GM10266 (cell line): ENCODE data around the gene PITPNM3.

Source experiments
- DNase-seq: peaks from one replicate; pipeline ENCODE4 v3.0.0; 2012; ENCODE audit errors: extremely low spot score
- TF ChIP-seq, protein P1 (sequence below): IDR thresholded peaks from 2 replicates; pipeline ENCODE4 v1.5.1; 2012; ENCODE audit warnings: mild to moderate bottlenecking, low read depth; ENCODE audit not compliant: control insufficient read depth, insufficient read depth; ENCODE audit errors: missing control alignments

The PITPNM3 gene

GRCh38 chr17:6498901-6499540 lies 57.3 kb downstream of the PITPNM3 start:
- no peak for DNase-seq
- TF ChIP-seq, protein P1, sequence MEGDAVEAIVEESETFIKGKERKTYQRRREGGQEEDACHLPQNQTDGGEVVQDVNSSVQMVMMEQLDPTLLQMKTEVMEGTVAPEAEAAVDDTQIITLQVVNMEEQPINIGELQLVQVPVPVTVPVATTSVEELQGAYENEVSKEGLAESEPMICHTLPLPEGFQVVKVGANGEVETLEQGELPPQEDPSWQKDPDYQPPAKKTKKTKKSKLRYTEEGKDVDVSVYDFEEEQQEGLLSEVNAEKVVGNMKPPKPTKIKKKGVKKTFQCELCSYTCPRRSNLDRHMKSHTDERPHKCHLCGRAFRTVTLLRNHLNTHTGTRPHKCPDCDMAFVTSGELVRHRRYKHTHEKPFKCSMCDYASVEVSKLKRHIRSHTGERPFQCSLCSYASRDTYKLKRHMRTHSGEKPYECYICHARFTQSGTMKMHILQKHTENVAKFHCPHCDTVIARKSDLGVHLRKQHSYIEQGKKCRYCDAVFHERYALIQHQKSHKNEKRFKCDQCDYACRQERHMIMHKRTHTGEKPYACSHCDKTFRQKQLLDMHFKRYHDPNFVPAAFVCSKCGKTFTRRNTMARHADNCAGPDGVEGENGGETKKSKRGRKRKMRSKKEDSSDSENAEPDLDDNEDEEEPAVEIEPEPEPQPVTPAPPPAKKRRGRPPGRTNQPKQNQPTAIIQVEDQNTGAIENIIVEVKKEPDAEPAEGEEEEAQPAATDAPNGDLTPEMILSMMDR = no peak

- TF ChIP-seq, protein P1 = no peak
- no peak for DNase-seq
Measured at GRCh38 chr17:6498356-6498755, 58.0 kb downstream of the PITPNM3 start.

- no peak for DNase-seq
Measured at GRCh38 chr17:6497496-6498221, 58.7 kb downstream of the PITPNM3 start.

GRCh38 chr17:6496640-6497441 lies 59.5 kb downstream of the PITPNM3 start:
- TF ChIP-seq, protein P1 = no peak
- DNase-seq = no peak

More at GRCh38 chr17:6497496-6498221, 58.7 kb downstream of the PITPNM3 start:
- TF ChIP-seq, protein P1 = no peak

DNA sequence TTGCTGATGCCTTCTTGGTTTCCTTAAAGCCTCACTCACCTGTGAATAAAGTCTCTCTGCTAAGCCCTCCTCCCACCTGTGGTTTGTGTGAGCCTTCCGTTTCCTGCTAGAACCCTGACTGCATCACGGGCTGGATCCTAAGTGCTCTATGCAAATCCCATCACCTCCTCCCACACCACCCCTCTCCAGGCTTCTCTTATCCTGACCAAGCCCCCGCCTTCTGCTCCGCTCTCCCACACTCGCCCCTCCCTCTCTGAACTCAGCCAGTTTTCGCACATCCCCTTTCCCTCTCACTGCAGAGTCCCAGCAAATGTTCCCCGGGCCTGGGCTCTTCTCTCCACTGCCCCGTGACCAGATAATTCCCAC lies 60.3 kb downstream of the PITPNM3 start:
- TF ChIP-seq, protein P1 = no peak
- DNase-seq = peak; percentile 32

GRCh38 chr17:6495450-6496115 lies 60.8 kb downstream of the PITPNM3 start:
- TF ChIP-seq, protein P1 = no peak
- DNase-seq = no peak
